HG02798 (cell line): Measurements from ENCODE around the gene PEX16.

Experiments used
- ATAC-seq: cut with Tn5 transposase; IDR thresholded peaks from one replicate; pipeline ENCODE4 v1.9.1; 2021; ENCODE audit warnings: mild to moderate bottlenecking; ENCODE audit not compliant: unreplicated experiment, poor library complexity

The PEX16 gene

GRCh38 chr11:45900916-45901617, 16.6 kb downstream of the PEX16 start:
- no peak for ATAC-seq

DNA sequence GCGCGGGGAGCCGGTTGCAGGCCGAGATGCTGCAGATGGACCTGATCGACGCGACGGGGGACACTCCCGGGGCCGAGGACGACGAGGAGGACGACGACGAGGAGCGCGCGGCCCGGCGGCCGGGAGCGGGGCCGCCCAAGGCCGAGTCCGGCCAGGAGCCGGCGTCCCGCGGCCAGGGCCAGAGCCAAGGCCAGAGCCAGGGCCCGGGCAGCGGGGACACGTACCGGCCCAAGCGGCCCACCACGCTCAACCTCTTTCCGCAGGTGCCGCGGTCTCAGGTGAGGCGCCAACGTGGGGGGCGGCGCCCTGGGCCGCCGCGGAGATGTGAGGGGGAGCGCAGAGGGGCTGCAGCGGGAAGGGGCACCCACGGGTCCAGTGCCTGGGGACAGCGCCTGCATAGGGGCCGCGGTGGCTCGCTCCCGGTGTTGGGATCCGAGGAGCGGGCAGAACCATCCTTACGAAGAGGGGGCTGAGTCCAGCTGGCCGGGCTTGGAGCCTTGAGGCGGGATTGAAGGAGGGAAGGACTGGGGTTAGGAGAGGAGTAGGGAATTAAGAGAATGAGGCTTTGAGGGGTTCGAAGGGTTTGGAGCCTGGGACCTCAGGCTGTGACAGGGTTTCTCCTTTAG, 17.4 kb downstream of the PEX16 start:
- peak; percentile 19 for ATAC-seq

- peak; percentile 61 for ATAC-seq
Measured at GRCh38 chr11:45899448-45900174, 18.1 kb downstream of the PEX16 start.

- no peak for ATAC-seq
Measured at GRCh38 chr11:45899086-45899447, 18.6 kb downstream of the PEX16 start.

DNA sequence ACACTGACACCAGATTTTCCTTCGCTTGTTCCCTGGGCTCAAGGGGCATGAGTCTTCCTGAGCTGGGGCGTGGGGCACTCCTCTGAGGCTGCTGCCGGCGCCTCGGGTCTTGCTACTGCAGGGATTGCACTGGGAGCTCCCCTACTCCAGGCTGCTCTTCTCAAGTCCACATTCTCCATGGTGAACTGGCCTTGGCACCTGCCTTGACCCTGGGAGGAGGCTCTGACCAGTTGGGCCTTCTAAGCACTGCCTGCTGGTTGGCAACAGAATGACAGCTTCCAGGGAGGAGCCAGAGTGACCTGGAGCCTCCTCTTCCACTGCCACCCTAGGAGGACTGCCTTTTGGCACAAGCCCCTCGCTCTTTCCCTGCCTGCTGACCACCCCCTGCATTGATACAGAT, 20.1 kb downstream of the PEX16 start:
- no peak for ATAC-seq

- no peak for ATAC-seq
Measured at GRCh38 chr11:45896422-45896984, 21.2 kb downstream of the PEX16 start.

- no peak for ATAC-seq
Measured at GRCh38 chr11:45895553-45896259, 22.0 kb downstream of the PEX16 start.

- ATAC-seq, result no peak
Measured at GRCh38 chr11:45894555-45895247, 23.0 kb downstream of the PEX16 start.

DNA sequence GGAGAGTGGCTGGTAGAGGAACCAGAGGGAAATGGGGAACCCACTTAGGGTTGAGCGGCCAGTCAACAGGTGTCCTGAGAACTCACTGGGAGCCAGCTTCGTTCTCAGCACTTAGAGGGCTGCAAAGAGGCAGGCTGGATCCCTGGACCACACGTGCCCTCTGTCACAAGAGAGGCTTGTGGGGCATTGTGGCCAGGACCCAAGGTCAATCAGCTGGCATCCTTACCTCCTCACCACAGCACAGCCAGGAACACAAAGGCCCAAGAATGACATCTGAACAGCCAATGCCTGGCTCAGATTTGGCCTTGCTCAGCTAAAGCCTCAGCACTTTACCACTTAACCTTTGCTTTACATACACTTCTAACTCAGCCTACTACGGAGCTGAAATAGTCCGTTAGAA, 24.8 kb downstream of the PEX16 start:
- ATAC-seq, result no peak

DNA sequence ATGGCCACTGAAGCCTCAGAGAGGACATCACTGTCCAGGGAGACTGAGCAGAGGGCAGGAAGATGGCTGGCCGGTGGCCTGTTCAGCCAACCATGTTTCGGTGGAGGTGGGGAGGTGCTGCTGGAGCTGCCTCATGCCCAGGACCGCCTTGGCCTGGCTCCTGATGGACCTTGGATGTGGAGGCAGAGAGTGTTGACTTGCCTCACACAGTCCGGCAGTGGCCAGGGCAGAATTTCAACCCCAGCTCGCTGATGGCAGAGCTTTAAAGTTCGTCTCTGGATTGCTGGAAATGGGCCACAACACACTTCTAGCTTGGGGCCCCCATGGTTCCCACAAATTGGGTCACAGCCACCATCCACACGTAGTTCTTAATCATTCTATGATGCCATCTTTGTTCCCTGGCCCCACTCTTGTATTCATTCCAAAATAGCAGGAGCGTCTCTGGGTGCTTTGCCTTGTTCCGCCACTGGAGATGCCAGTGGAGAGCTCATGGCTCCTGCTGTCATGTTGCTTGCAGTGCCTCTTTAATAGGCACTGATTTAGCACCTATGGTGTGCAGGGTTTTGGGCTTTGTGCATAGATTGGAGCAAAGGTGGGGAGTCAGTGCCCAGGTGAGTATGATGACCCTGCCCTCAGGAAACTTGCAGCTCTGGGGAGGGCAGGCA, 26.7 kb downstream of the PEX16 start:
- no peak for ATAC-seq

DNA sequence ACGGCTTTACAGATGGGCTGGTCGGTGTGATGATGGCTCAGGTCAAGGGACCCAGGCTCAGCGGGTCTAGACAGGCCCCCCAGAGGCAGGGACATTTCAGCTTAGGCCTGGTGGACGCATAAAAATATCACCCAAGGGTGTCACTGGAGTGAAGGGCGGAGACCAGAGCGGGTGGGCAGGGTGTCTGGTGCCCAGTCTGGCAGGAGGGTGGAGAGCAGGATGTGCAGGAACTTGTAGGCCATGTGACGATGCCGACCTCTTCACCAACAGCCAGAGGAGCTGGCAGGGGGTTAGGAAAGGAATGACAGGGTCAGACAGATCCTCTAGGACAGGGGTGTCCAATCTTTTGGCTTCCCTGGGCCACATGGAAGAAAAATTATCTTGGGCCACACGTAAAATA, 27.7 kb downstream of the PEX16 start:
- no peak for ATAC-seq

GRCh38 chr11:45889555-45889954, 28.1 kb downstream of the PEX16 start:
- ATAC-seq, result no peak

DNA sequence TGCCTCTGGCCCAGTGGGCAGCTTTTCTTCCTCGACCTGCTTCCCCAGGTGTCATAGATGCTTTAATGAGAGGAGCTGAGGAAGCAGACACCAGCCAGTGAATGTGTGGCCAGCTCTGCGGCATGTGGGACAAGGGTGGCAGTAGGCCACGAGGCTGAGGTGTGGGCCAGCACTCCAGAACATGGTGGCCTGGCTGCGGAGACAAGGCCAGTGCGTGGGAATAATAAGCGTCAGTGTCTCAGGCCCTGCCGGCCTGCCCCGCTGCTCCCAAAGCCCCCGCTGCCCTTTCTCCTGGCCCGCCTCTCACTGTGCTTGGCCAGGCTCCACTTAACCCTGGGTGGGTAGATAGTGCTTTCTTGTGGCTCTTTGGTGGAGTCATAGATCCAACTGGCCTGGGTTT, 30.1 kb downstream of the PEX16 start:
- ATAC-seq, result no peak

GRCh38 chr11:45886816-45887520, 30.7 kb downstream of the PEX16 start:
- no peak for ATAC-seq

DNA sequence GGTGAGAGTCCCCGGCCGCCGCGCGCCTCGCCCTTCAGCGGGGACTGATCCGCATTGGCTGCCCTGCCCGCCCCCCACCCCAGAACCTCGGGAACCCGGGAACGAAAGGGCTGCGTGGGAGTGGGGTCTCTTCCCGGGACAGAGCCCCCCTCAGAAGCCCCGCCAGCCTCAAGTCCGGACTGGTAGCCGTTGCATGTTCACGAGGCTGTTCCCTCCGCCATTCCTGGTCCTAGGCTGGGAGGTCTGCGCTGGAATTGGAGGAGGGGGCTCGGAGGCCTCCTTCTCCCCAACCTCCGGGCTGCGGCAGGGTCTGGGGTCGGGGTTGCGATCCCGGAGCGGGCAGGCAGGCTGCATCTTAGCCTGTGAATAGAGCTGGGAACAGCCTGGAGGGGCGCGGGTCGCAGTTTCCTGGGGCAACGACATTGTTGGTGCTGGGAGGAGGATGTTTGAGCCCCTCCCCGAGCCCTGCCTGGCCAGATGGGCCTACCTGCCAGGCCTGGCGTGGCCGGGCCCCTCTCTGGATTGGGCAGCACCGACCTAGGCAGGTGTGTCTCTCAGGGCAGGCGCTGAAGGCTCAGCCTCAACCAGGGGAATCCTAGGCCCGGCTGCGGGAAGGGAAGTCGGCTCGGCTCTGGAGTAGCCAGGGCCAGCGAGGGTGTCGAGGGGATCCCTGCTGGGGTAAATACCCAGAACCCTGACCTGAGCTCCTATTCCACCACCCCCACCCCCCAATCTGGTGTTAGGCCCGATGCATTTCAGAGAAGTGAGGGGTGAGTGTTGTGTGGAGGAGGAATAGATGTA, 31.6 kb downstream of the PEX16 start:
- ATAC-seq, result no peak

- ATAC-seq, result peak; percentile 62
Measured at GRCh38 chr11:45885274-45885920, 32.3 kb downstream of the PEX16 start, which contains the start of gene MAPK8IP1. TSS of gene MAPK8IP1 (plus strand) at chr11:45885651. CDS start at chr11:45885821, 170 bp downstream.

GRCh38 chr11:45884596-45885185, 33.0 kb downstream of the PEX16 start:
- no peak for ATAC-seq
